Mesenteric fat pad (tissue), 1 donor: ENCODE results near the gene OR5AS1. TPM values are rescaled to one million over a fixed set of nuclear protein-coding genes. Genes with fewer than 3 reads are reported as not detected.
"Not testable (repeated sequence)": the region's sequence is repeated elsewhere in the genome, so short reads cannot be mapped to it uniquely, and the experiment has no call there.

Source experiments
- DNase-seq: peaks from one replicate; pipeline ENCODE4 v3.0.0-alpha.2; 2020; ENCODE audit warnings: low spot score
- long read RNA-seq: library from polyadenylated mRNA; unstranded; transcript quantifications from one replicate; pipeline ENCODE4 v2.0.0, GENCODE V29; 2020
- total RNA-seq: library from RNA; stranded (reverse); fragmentation: NEBNext Ultra II Directional; extraction: Animal tissue kit (Norgen Biotek cat#: 25700); gene quantifications from one replicate; pipeline ENCODE4 v1.2.1, GENCODE V29; 2021
- donor health status: DM: yes; HTN: yes; CAD: no.

Gene OR5AS1
- total RNA-seq, result not detected
- long read RNA-seq, result 0 reads

- no peak for DNase-seq
Observed at GRCh38 chr11:56027354-56027753, at the start of gene OR5AS1. TSS of gene OR5AS1 (plus strand) at chr11:56027654. CDS start at chr11:56030419, 2,765 bp downstream.

GRCh38 chr11:55994525-55994924, 32.9 kb upstream of the OR5AS1 start, which contains the start of gene OR5F1:
TSS of gene OR5F1 (minus strand) at chr11:55994625. CDS start at chr11:55994625, 0 bp downstream.
- no peak for DNase-seq

GRCh38 chr11:56010716-56011115, 16.7 kb upstream of the OR5AS1 start:
- DNase-seq, result no peak

- DNase-seq, result no peak
Observed at GRCh38 chr11:56013805-56014204, 13.6 kb upstream of the OR5AS1 start.

GRCh38 chr11:56045538-56045937, 18.1 kb downstream of the OR5AS1 start:
- DNase-seq, result no peak

GRCh38 chr11:56048480-56048879, 21.0 kb downstream of the OR5AS1 start:
- no peak for DNase-seq

- no peak for DNase-seq
Observed at GRCh38 chr11:56049487-56049886, 22.0 kb downstream of the OR5AS1 start.

- DNase-seq, result not testable (repeated sequence)
Observed at GRCh38 chr11:56056366-56056765, 28.9 kb downstream of the OR5AS1 start.

GRCh38 chr11:56057661-56058237, 30.3 kb downstream of the OR5AS1 start:
- not testable (repeated sequence) for DNase-seq

GRCh38 chr11:56058260-56058780, 30.9 kb downstream of the OR5AS1 start:
- not testable (repeated sequence) for DNase-seq

GRCh38 chr11:56066980-56067379, 39.5 kb downstream of the OR5AS1 start:
- no peak for DNase-seq

Other genes with a start within 250 kb of the OR5AS1 start
- not detected for gene OR5D14, start 232.1 kb upstream of the OR5AS1 start, total RNA-seq
- gene OR5L1, start 216.3 kb upstream of the OR5AS1 start, total RNA-seq, result not detected
- not detected for gene OR5D18, start 208.0 kb upstream of the OR5AS1 start, total RNA-seq
- gene OR5L2, start 200.4 kb upstream of the OR5AS1 start, total RNA-seq, result not detected
- not detected for gene OR5D16, start 188.9 kb upstream of the OR5AS1 start, total RNA-seq
- not detected for gene TRIM51, start 144.4 kb upstream of the OR5AS1 start, total RNA-seq
- gene OR5W2, start 113.1 kb upstream of the OR5AS1 start, total RNA-seq, result not detected
- not detected for gene OR5I1, start 91.3 kb upstream of the OR5AS1 start, total RNA-seq
- not detected for gene OR10AG1, start 57.7 kb upstream of the OR5AS1 start, total RNA-seq
- gene OR5F1, start 33.0 kb upstream of the OR5AS1 start, total RNA-seq, result not detected
- not detected for gene OR8I2, start 65.7 kb downstream of the OR5AS1 start, total RNA-seq
- gene OR8H2, start 76.0 kb downstream of the OR5AS1 start, total RNA-seq, result not detected
- gene OR8H3, start 94.7 kb downstream of the OR5AS1 start, total RNA-seq, result not detected
- not detected for gene OR8J3, start 112.5 kb downstream of the OR5AS1 start, total RNA-seq
- not detected for gene OR8K5, start 132.7 kb downstream of the OR5AS1 start, total RNA-seq
- gene OR5J2, start 149.0 kb downstream of the OR5AS1 start, total RNA-seq, result not detected
- gene OR5T2, start 206.6 kb downstream of the OR5AS1 start, total RNA-seq, result not detected
- not detected for gene OR5T3, start 224.6 kb downstream of the OR5AS1 start, total RNA-seq
- not detected for gene OR5T1, start 246.5 kb downstream of the OR5AS1 start, total RNA-seq